ENCODE results near the gene BTNL9.

GRCh38 chr5:181054138-181054537 lies 14.1 kb downstream of the BTNL9 start:
- 0 out of 2 replicates have a peak, but pooled peaks have one; percentile 4 for TF ChIP-seq CTCF (conservative IDR thresholded peaks at IDR 0.05; ENCODE audit: low read length)
- no peak for TF ChIP-seq EZH2phosphoT487 (IDR thresholded peaks at IDR 0.05; ENCODE audit: borderline replicate concordance, low read depth, low read length)

Measured in OCI-LY7 (cell line).